Measurements from ENCODE around the gene ERN1. TPM values are rescaled to one million over a fixed set of nuclear protein-coding genes. Genes with fewer than 3 reads are reported as not detected.
"Not testable (repeated sequence)": the region's sequence is repeated elsewhere in the genome, so short reads cannot be mapped to it uniquely, and the experiment has no call there.

The ERN1 gene
- total RNA-seq, 4 donors from 2014 or later, result 9.7 to 27.5 (median 13.8) TPM

DNA sequence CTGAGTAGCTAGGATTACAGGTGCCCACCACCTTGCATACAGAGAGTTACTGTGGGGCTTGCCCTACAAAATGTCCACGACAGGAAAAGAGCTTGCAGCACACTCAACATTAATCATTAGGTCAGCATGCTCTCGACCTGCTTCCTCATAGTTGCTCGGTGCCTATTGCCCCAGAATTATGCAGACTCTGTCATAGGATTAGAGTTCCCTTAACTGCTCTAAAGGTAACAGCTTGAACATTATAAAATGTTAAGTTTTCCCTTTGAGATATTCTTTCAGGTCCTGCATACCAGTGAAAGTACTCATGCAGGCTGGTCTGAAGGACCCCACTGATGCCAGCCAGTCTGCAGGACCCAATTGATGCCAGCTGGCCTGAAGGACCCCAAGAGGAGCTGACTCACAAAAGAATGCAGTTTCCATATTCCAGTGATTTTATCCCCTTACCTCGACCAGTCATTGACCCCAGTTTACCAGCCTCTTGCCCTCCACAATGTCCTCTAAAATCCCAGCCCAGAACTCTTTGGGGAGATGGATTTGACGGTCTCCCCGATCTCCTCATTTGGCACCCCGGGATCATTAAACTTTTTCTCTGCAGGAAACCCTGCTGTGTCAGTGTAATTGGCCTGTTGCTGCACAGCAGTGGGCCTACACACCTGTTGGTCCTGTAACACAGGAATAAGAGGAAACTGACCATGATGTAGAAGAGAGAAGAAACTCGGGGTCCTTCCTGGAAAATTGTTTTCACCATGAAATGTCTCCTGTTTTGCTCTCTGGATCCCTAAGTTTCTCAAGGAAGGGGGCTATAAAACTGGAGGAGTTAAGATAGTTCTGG lies 120.2 kb downstream of the ERN1 start:
- Histone ChIP-seq H3K36me3 (no peaks in the 10 kb centered on the region), H3K27ac (no peak overlapping the region), H3K4me3 (no peak overlapping the region), H3K9me3 (no peaks in the 10 kb centered on the region), H3K4me1 (peaks cover 9 to 29% of the 10 kb centered on the region in 2 donors), H3K27me3 (no peaks in the 10 kb centered on the region)
- DNase-seq, result no peak
- in situ Hi-C loops (cut with MboI; ENCODE audit: low sequenced_read_pairs in 4 of 4) (loop anchor here in 1 of 4 donors (10.0 kb wide), 1 partner anchor 85 kb away; no protein-coding TSS in a partner anchor), intact Hi-C loops (cut with DNase I; ENCODE audit: low total_unique reads) (no loop called here)
- no peak for ATAC-seq
- TF ChIP-seq, protein P1, sequence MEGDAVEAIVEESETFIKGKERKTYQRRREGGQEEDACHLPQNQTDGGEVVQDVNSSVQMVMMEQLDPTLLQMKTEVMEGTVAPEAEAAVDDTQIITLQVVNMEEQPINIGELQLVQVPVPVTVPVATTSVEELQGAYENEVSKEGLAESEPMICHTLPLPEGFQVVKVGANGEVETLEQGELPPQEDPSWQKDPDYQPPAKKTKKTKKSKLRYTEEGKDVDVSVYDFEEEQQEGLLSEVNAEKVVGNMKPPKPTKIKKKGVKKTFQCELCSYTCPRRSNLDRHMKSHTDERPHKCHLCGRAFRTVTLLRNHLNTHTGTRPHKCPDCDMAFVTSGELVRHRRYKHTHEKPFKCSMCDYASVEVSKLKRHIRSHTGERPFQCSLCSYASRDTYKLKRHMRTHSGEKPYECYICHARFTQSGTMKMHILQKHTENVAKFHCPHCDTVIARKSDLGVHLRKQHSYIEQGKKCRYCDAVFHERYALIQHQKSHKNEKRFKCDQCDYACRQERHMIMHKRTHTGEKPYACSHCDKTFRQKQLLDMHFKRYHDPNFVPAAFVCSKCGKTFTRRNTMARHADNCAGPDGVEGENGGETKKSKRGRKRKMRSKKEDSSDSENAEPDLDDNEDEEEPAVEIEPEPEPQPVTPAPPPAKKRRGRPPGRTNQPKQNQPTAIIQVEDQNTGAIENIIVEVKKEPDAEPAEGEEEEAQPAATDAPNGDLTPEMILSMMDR (IDR thresholded peaks at IDR 0.05 in 4 of 5, conservative IDR thresholded peaks at IDR 0.05 in 1 of 5), result no peak
- no peak for TF ChIP-seq POLR2A (IDR thresholded peaks at IDR 0.05)

DNA sequence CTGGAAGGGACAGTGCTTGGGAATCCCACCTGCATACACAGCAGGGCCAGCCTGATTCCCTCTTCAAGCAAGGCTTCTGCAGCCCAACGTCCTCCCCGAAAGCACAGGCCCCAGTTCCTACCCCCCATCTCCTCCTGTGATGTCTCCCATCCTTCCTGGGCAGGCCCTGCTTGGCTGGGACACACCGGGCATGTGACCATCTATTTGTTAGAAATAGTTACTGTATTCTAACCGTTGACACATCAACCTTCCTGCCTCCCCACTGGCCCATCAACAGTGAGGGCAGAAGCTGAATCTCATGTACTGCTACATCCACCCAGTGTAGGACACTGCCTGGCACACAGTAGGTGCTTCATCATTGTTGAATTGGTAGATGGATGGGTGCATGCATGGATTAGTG lies 121.1 kb downstream of the ERN1 start:
- Histone ChIP-seq H3K27ac (peak overlapping the region; percentile 20 to 67 (median 62)), H3K4me3 (no peak overlapping the region), H3K9me3 (no peaks in the 10 kb centered on the region), H3K4me1 (peaks cover 9 to 28% of the 10 kb centered on the region in 2 donors), H3K36me3 (no peaks in the 10 kb centered on the region), H3K27me3 (no peaks in the 10 kb centered on the region)
- in situ Hi-C loops (cut with MboI; ENCODE audit: low sequenced_read_pairs in 4 of 4) (no loop called here), intact Hi-C loops (cut with DNase I; ENCODE audit: low total_unique reads) (no loop called here)
- DNase-seq (no peak), ATAC-seq (no peak)
- TF ChIP-seq, protein P1 (IDR thresholded peaks at IDR 0.05 in 4 of 5, conservative IDR thresholded peaks at IDR 0.05 in 1 of 5), result no peak
- TF ChIP-seq POLR2A (IDR thresholded peaks at IDR 0.05), result no peak

DNA sequence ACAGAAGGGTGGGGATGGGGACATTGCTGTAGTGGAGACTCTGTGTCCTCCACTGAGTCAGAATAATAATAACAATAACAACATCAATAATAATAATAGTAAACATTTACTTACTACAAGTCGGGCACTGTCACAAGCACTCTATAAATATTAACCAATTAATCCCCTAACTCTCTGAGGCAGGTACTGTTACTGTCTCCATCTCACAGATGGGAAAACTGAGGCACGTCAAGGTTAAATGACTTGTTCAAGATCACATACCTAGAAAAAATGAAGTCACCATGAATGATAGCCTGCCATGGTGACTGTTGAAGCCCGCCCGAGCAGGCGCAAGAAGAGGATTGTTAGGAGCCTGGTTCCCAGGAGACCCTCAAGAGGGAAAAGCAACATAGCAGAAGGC lies 121.6 kb downstream of the ERN1 start:
- no peak overlapping the region for H3K4me3 ChIP-seq
- DNase-seq (no peak), ATAC-seq (no peak)
- H3K9me3 ChIP-seq, result no peaks in the 10 kb centered on the region
- peaks cover 9 to 28% of the 10 kb centered on the region in 2 donors for H3K4me1 ChIP-seq
- no peak for TF ChIP-seq POLR2A (IDR thresholded peaks at IDR 0.05)
- no peaks in the 10 kb centered on the region for H3K36me3 ChIP-seq
- in situ Hi-C loops (cut with MboI; ENCODE audit: low sequenced_read_pairs in 4 of 4) (no loop called here), intact Hi-C loops (cut with DNase I; ENCODE audit: low total_unique reads) (no loop called here)
- H3K27ac ChIP-seq, result peak overlapping the region; percentile 20 to 67 (median 62)
- H3K27me3 ChIP-seq, result no peaks in the 10 kb centered on the region

DNA sequence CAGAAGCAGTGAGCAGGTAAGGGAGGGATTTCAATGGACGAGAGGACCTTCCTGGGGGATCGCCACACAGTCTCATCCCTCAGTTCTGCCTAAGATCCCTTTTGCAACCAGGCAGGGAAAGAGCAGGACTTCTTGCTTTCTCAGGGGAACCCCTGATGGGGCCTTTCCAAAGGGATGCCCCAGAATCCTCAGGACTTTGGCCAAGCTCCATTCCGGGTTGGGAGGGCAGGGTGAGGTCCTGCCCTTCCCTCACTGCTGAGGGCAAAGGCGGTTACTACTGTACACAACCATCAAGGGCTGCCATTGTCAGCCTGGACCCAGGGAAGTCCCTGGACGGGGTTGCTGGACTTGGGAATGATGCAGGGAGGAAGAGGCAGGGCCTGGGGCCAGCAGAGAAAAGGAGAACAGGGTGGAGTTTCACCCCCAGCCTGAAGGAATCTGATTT lies 122.1 kb downstream of the ERN1 start:
- peaks cover 9 to 28% of the 10 kb centered on the region in 2 donors for H3K4me1 ChIP-seq
- peak overlapping the region; percentile 20 to 67 (median 62) for H3K27ac ChIP-seq
- H3K9me3 ChIP-seq, result no peaks in the 10 kb centered on the region
- H3K27me3 ChIP-seq, result no peaks in the 10 kb centered on the region
- H3K4me3 ChIP-seq, result no peak overlapping the region
- no peak for DNase-seq
- peak; percentile 10 to 45 for ATAC-seq
- no peak for TF ChIP-seq POLR2A (IDR thresholded peaks at IDR 0.05)
- TF ChIP-seq, protein P1 (IDR thresholded peaks at IDR 0.05 in 4 of 5, conservative IDR thresholded peaks at IDR 0.05 in 1 of 5), result no peak
- H3K36me3 ChIP-seq, result no peaks in the 10 kb centered on the region
- in situ Hi-C loops (cut with MboI; ENCODE audit: low sequenced_read_pairs in 4 of 4), result no loop called here
- intact Hi-C loops (cut with DNase I; ENCODE audit: low total_unique reads), result no loop called here

DNA sequence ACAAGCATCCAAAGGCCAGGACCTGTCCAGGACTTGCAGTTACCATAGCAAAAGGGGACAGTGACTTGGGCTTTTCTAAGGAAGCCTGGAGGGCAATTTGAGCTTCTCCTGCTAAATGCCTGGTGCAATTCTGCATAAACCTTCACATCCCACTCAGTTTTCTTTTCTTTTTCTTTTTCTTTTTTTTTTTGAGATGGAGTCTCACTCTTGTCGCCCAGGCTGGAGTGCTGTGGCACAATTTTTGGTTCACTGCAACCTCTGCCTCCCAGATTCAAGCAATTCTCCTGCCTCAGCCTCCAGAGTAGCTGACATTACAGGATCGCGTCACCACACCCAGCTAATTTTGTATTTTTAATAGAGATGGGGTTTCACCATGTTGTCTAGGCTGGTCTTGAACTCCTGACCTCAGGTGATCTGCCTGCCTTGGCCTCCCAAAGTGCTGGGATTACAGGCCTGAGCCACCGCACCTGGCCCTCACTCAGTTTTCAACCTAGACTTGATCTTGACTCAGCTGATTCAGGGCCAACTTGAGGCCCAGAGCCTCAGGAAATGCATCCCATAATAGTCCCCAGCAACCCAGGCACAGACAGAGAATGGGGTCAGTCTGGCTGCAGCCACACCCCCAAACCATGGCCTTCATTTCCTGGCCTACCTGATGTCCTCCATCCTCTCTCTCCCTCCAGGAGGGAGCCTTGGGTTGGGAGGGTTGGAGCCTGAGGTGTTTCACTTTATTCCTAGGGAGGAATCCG lies 122.7 kb downstream of the ERN1 start:
- H3K9me3 ChIP-seq; DNase-seq; H3K36me3 ChIP-seq; in situ Hi-C loops (cut with MboI; ENCODE audit: low sequenced_read_pairs in 4 of 4); intact Hi-C loops (cut with DNase I; ENCODE audit: low total_unique reads); H3K4me3 ChIP-seq; ATAC-seq; H3K27me3 ChIP-seq: not testable (repeated sequence)
- peaks cover 9 to 28% of the 10 kb centered on the region in 2 donors for H3K4me1 ChIP-seq
- H3K27ac ChIP-seq, result peak overlapping the region; percentile 20 to 67 (median 62)

Measured in gastrocnemius medialis (tissue), 4 donors.